CD8-positive, alpha-beta memory T cell (primary cell): ENCODE results near the gene SLC25A45. TPM values are rescaled to one million over a fixed set of nuclear protein-coding genes. Genes with fewer than 3 reads are reported as not detected.

Source experiments
- polyA plus RNA-seq: library from polyadenylated mRNA; unstranded; fragments of 300-500 nt; fragmentation: Illumina TruSeq; gene quantifications from one replicate; pipeline ENCODE4 v1.2.3, GENCODE V29; 2021
- total RNA-seq, 2 experiments: library from RNA; stranded (reverse); gene quantifications; one replicate each; pipeline ENCODE4 v1.2.3, GENCODE V29; 2021

SLC25A45 gene
- total and polyA plus RNA-seq, 3 experiments from 2014 or later, result 13.3 to 14.6 (median 13.8) TPM

Other genes starting within 250 kb of the SLC25A45 start
- gene SYVN1, start 248.1 kb downstream of the SLC25A45 start, total RNA-seq, result 10 to 100 TPM; 35.1 to 39.7 TPM
- 19.6 TPM for gene SYVN1, start 248.1 kb downstream of the SLC25A45 start, polyA plus RNA-seq
- gene SPDYC, start 212.4 kb downstream of the SLC25A45 start, total RNA-seq, result not detected
- not detected for gene SPDYC, start 212.4 kb downstream of the SLC25A45 start, polyA plus RNA-seq
- gene CAPN1, start 200.7 kb downstream of the SLC25A45 start, total RNA-seq, result 10 to 100 TPM; 88.2 to 92.0 TPM
- gene CAPN1, start 200.7 kb downstream of the SLC25A45 start, polyA plus RNA-seq, result 110 TPM
- gene POLA2, start 120.7 kb downstream of the SLC25A45 start, total RNA-seq, result 10 to 100 TPM; 75.6 to 78.8 TPM
- gene POLA2, start 120.7 kb downstream of the SLC25A45 start, polyA plus RNA-seq, result 11.0 TPM
- 1 to 10 TPM in 1 of 2 experiments, under 1 TPM in 1; 0.62 to 1.0 TPM for gene CDC42EP2, start 67.8 kb downstream of the SLC25A45 start, total RNA-seq
- gene CDC42EP2, start 67.8 kb downstream of the SLC25A45 start, polyA plus RNA-seq, result not detected
- 10 to 100 TPM; 65.8 to 71.9 TPM for gene DPF2, start 48.8 kb downstream of the SLC25A45 start, total RNA-seq
- 61.5 TPM for gene DPF2, start 48.8 kb downstream of the SLC25A45 start, polyA plus RNA-seq
- gene TIGD3, start 27.9 kb downstream of the SLC25A45 start, total RNA-seq, result 1 to 10 TPM in 1 of 2 experiments, under 1 TPM in 1; 0.91 to 1.2 TPM
- 0.59 TPM for gene TIGD3, start 27.9 kb downstream of the SLC25A45 start, polyA plus RNA-seq
- gene FRMD8, start 4.0 kb upstream of the SLC25A45 start, total RNA-seq, result 10 to 100 TPM; 44.9 to 49.8 TPM
- gene FRMD8, start 4.0 kb upstream of the SLC25A45 start, polyA plus RNA-seq, result 60.6 TPM
- gene NEAT1, start 40.2 kb upstream of the SLC25A45 start, total RNA-seq, result 100 to 1,000 TPM; 196 to 204 TPM
- gene NEAT1, start 40.2 kb upstream of the SLC25A45 start, polyA plus RNA-seq, result 2.7 TPM
- 1,000 to 10,000 TPM; 4,639 to 4,912 TPM for gene MALAT1, start 116.4 kb upstream of the SLC25A45 start, total RNA-seq
- 2,529 TPM for gene MALAT1, start 116.4 kb upstream of the SLC25A45 start, polyA plus RNA-seq
- 10 to 100 TPM; 85.1 to 88.5 TPM for gene SCYL1, start 142.4 kb upstream of the SLC25A45 start, total RNA-seq
- gene SCYL1, start 142.4 kb upstream of the SLC25A45 start, polyA plus RNA-seq, result 42.1 TPM
- gene LTBP3, start 175.7 kb upstream of the SLC25A45 start, total RNA-seq, result 10 to 100 TPM; 33.2 to 35.4 TPM
- 17.9 TPM for gene LTBP3, start 175.7 kb upstream of the SLC25A45 start, polyA plus RNA-seq
- gene ZNRD2, start 187.8 kb upstream of the SLC25A45 start, total RNA-seq, result 10 to 100 TPM; 69.6 to 77.9 TPM
- 81.4 TPM for gene ZNRD2, start 187.8 kb upstream of the SLC25A45 start, polyA plus RNA-seq
- gene FAM89B, start 189.9 kb upstream of the SLC25A45 start, total RNA-seq, result 10 to 100 TPM; 30.8 to 34.1 TPM
- 138 TPM for gene FAM89B, start 189.9 kb upstream of the SLC25A45 start, polyA plus RNA-seq
- gene EHBP1L1, start 193.4 kb upstream of the SLC25A45 start, total RNA-seq, result 100 to 1,000 TPM in 1 of 2 experiments, 10 to 100 TPM in 1; 97.3 to 100 TPM
- 25.1 TPM for gene EHBP1L1, start 193.4 kb upstream of the SLC25A45 start, polyA plus RNA-seq
- gene KCNK7, start 213.2 kb upstream of the SLC25A45 start, total RNA-seq, result under 1 TPM; 0.59 to 0.64 TPM
- gene KCNK7, start 213.2 kb upstream of the SLC25A45 start, polyA plus RNA-seq, result not detected
- gene MAP3K11, start 231.6 kb upstream of the SLC25A45 start, total RNA-seq, result 10 to 100 TPM; 61.6 to 65.5 TPM
- gene MAP3K11, start 231.6 kb upstream of the SLC25A45 start, polyA plus RNA-seq, result 23.5 TPM
- gene PCNX3, start 233.1 kb upstream of the SLC25A45 start, total RNA-seq, result 10 to 100 TPM; 46.4 to 53.1 TPM
- gene PCNX3, start 233.1 kb upstream of the SLC25A45 start, polyA plus RNA-seq, result 8.5 TPM